Measurements from ENCODE around the gene ANLN.
"Not testable (repeated sequence)": the region's sequence is repeated elsewhere in the genome, so short reads cannot be mapped to it uniquely, and the experiment has no call there.

Gene ANLN

GRCh38 chr7:36491317-36491716 lies 101.7 kb downstream of the ANLN start:
- DNase-seq (ENCODE audit: low read depth, low spot score), result no peak
- TF ChIP-seq, protein P1, sequence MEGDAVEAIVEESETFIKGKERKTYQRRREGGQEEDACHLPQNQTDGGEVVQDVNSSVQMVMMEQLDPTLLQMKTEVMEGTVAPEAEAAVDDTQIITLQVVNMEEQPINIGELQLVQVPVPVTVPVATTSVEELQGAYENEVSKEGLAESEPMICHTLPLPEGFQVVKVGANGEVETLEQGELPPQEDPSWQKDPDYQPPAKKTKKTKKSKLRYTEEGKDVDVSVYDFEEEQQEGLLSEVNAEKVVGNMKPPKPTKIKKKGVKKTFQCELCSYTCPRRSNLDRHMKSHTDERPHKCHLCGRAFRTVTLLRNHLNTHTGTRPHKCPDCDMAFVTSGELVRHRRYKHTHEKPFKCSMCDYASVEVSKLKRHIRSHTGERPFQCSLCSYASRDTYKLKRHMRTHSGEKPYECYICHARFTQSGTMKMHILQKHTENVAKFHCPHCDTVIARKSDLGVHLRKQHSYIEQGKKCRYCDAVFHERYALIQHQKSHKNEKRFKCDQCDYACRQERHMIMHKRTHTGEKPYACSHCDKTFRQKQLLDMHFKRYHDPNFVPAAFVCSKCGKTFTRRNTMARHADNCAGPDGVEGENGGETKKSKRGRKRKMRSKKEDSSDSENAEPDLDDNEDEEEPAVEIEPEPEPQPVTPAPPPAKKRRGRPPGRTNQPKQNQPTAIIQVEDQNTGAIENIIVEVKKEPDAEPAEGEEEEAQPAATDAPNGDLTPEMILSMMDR (IDR thresholded peaks at IDR 0.05; ENCODE audit: low read depth, low read length), result no peak
- in situ Hi-C loops (cut with HindIII; ENCODE audit: low sequenced_read_pairs), result no loop called here
- H3K4me3 ChIP-seq (ENCODE audit: low read depth, low read length), result no peak overlapping the region

DNA sequence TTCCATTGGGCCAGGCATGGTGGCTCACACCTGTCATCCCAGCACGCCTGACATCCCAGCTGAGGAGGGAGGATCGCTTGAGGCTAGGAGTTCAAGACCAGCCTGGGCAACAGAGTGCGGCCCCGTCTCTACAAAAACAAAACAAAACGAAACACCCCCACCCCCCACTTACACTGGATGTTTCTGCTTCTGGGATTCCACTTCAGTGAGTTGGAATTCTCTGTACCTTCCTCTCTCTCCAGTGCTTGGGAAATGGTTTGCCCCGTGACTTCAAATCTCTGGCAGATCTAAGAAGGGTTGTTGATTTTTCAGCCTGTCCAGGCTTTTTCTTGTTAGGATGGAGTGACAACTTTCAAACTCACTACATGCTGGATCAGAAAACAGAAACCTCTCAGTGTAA lies 106.9 kb downstream of the ANLN start:
- no peak for DNase-seq (ENCODE audit: low read depth, low spot score)
- no peak overlapping the region for H3K4me3 ChIP-seq (ENCODE audit: low read depth, low read length)
- in situ Hi-C loops (cut with HindIII; ENCODE audit: low sequenced_read_pairs), result no loop called here
- TF ChIP-seq, protein P1 (IDR thresholded peaks at IDR 0.05; ENCODE audit: low read depth, low read length), result no peak

DNA sequence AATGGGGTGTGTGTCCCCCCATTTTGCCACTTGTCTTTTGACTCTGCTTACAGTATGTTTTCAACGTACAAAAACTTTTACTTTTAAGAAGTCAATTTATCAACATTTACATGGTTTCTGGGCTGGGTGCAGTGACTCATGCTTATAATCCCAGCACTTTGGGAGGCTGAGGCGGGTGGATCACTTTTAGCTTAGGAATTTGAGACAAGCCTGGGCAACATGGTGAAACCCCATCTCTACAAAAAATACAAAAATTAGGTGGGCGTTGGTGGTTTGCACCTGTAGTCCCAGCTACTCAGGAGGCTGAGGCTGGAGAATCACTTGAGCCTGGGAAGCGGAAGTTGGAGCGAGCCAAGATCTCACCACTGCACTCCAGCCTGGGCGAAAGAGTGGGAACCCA lies 107.5 kb downstream of the ANLN start:
- in situ Hi-C loops (cut with HindIII; ENCODE audit: low sequenced_read_pairs); DNase-seq (ENCODE audit: low read depth, low spot score); H3K4me3 ChIP-seq (ENCODE audit: low read depth, low read length): not testable (repeated sequence)

DNA sequence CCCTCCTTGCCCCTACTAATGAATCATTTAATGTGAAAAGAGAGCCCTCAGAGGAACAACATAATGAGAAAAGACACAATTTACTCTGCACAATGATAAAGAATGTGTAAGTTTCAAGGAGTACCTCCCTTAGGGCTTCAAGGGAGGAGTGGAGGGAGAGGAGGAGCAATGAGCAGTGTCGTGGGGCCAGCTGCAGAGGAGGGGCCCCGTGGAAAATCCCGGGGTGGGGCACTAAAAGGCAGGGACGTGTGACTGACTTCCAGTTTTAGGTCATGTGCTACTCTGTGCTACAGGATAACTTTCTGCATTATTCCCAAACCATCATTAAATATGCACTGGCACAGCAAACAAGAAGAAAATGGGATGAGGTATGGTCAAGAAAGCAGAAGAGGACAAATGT lies 108.1 kb downstream of the ANLN start:
- TF ChIP-seq, protein P1 (IDR thresholded peaks at IDR 0.05; ENCODE audit: low read depth, low read length), result no peak
- DNase-seq (ENCODE audit: low read depth, low spot score), result no peak
- no peak overlapping the region for H3K4me3 ChIP-seq (ENCODE audit: low read depth, low read length)
- in situ Hi-C loops (cut with HindIII; ENCODE audit: low sequenced_read_pairs), result no loop called here
